Subcutaneous abdominal adipose tissue (tissue), 5 donors: ENCODE results near the gene PCLO.
A peak's percentile ranks its signal among the peaks of the same experiment; 100 is the strongest.

ENCODE experiments used
- H3K27ac ChIP-seq: one replicate; pipeline ENCODE4 v1.7.0; 2013; ENCODE audit warnings: low read depth, mild to moderate bottlenecking, inconsistent platforms, low read length, moderate library complexity
- H3K27me3 ChIP-seq, 5 donors: one replicate each; pipeline ENCODE4 v1.7.0; 2013; ENCODE audit warnings: low read length in 5 of 5, inconsistent platforms in 1 of 5; ENCODE audit not compliant: control insufficient read depth in 5 of 5, insufficient read depth in 4 of 5
- H3K36me3 ChIP-seq, 5 donors: one replicate each; pipeline ENCODE4 v1.7.0; 2013; ENCODE audit warnings: low read length in 5 of 5; ENCODE audit not compliant: control insufficient read depth in 5 of 5, insufficient read depth in 5 of 5
- H3K4me1 ChIP-seq, 5 donors: one replicate each; pipeline ENCODE4 v1.7.0; 2013; ENCODE audit warnings: low read length in 5 of 5, mild to moderate bottlenecking in 3 of 5, moderate library complexity in 1 of 5; ENCODE audit not compliant: control insufficient read depth in 5 of 5, insufficient read depth in 5 of 5
- H3K4me3 ChIP-seq, 5 donors: one replicate each; pipeline ENCODE4 v1.7.0; 2013; ENCODE audit warnings: low read length in 5 of 5, low read depth in 1 of 5
- H3K9ac ChIP-seq, 5 donors: one replicate each; pipeline ENCODE4 v1.7.0; 2013; ENCODE audit warnings: low read length in 5 of 5, mild to moderate bottlenecking in 4 of 5, moderate library complexity in 3 of 5
- H3K9me3 ChIP-seq, 5 donors: one replicate each; pipeline ENCODE4 v1.7.0; 2013; ENCODE audit warnings: low read length in 5 of 5; ENCODE audit not compliant: control insufficient read depth in 5 of 5
- donor health status: healthy.
- donor health status: healthy.
- donor health status: healthy.
- donor health status: healthy.
- donor health status: healthy.

Gene PCLO

GRCh38 chr7:83161899-83162401 is 734 bp downstream of the PCLO start:
- H3K27ac ChIP-seq, result no peak overlapping the region
- H3K4me1 ChIP-seq, result peaks cover 0 to 25% (median 16%) of the 10 kb centered on the region in 5 donors
- H3K36me3 ChIP-seq, result no peaks in the 10 kb centered on the region
- H3K9me3 ChIP-seq, result no peaks in the 10 kb centered on the region
- H3K4me3 ChIP-seq, result peak overlapping the region; percentile 55 to 88 (median 60)
- peaks cover 0 to 3% (median 0%) of the 10 kb centered on the region in 5 donors for H3K27me3 ChIP-seq
- peak overlapping the region in 1 of 5 donors; percentile 52 for H3K9ac ChIP-seq

GRCh38 chr7:83161186-83161585 is 1.5 kb downstream of the PCLO start:
- peaks cover 0 to 3% (median 0%) of the 10 kb centered on the region in 5 donors for H3K27me3 ChIP-seq
- peaks cover 0 to 25% (median 16%) of the 10 kb centered on the region in 5 donors for H3K4me1 ChIP-seq
- no peaks in the 10 kb centered on the region for H3K9me3 ChIP-seq
- no peak overlapping the region for H3K9ac ChIP-seq
- H3K27ac ChIP-seq, result no peak overlapping the region
- H3K36me3 ChIP-seq, result no peaks in the 10 kb centered on the region
- peak overlapping the region in 2 of 5 donors; percentile 60 to 88 for H3K4me3 ChIP-seq

GRCh38 chr7:83159731-83160130 is 3.0 kb downstream of the PCLO start:
- H3K4me1 ChIP-seq, result peaks cover 0 to 25% (median 16%) of the 10 kb centered on the region in 5 donors
- H3K27ac ChIP-seq, result no peak overlapping the region
- no peak overlapping the region for H3K4me3 ChIP-seq

GRCh38 chr7:83156006-83156405 is 6.7 kb downstream of the PCLO start:
- Histone ChIP-seq H3K27me3 (no peaks in the 10 kb centered on the region), H3K36me3 (peaks cover 0 to 4% (median 0%) of the 10 kb centered on the region in 5 donors), H3K27ac (no peak overlapping the region), H3K9me3 (no peaks in the 10 kb centered on the region), H3K9ac (no peak overlapping the region), H3K4me1 (peaks cover 0 to 4% (median 0%) of the 10 kb centered on the region in 5 donors), H3K4me3 (no peak overlapping the region)

More at GRCh38 chr7:83159731-83160130, 3.0 kb downstream of the PCLO start:
- Histone ChIP-seq H3K9me3 (no peaks in the 10 kb centered on the region), H3K27me3 (peaks cover 0 to 3% (median 0%) of the 10 kb centered on the region in 5 donors), H3K9ac (no peak overlapping the region), H3K36me3 (peaks cover 0 to 4% (median 0%) of the 10 kb centered on the region in 5 donors)

- Histone ChIP-seq H3K9ac (no peak overlapping the region), H3K4me3 (no peak overlapping the region), H3K27me3 (no peaks in the 10 kb centered on the region), H3K4me1 (no peaks in the 10 kb centered on the region), H3K36me3 (peaks cover 0 to 4% (median 0%) of the 10 kb centered on the region in 5 donors), H3K9me3 (no peaks in the 10 kb centered on the region), H3K27ac (no peak overlapping the region)
Measured at GRCh38 chr7:83155407-83155806, 7.3 kb downstream of the PCLO start.

GRCh38 chr7:83153419-83153818 is 9.3 kb downstream of the PCLO start:
- no peak overlapping the region for H3K4me3 ChIP-seq
- H3K4me1 ChIP-seq, result peaks cover 0 to 4% (median 0%) of the 10 kb centered on the region in 5 donors
- no peaks in the 10 kb centered on the region for H3K27me3 ChIP-seq
- no peak overlapping the region for H3K9ac ChIP-seq
- H3K27ac ChIP-seq, result no peak overlapping the region
- peaks cover 0 to 4% (median 0%) of the 10 kb centered on the region in 5 donors for H3K36me3 ChIP-seq
- H3K9me3 ChIP-seq, result no peaks in the 10 kb centered on the region

GRCh38 chr7:83150310-83150709 is 12.4 kb downstream of the PCLO start:
- Histone ChIP-seq H3K9ac (no peak overlapping the region), H3K4me1 (peaks cover 0 to 4% (median 0%) of the 10 kb centered on the region in 5 donors), H3K9me3 (no peaks in the 10 kb centered on the region), H3K27ac (no peak overlapping the region), H3K27me3 (no peaks in the 10 kb centered on the region), H3K4me3 (no peak overlapping the region), H3K36me3 (peaks cover 0 to under 1% (median 0%) of the 10 kb centered on the region in 5 donors)

- Histone ChIP-seq H3K4me3 (no peak overlapping the region), H3K27ac (no peak overlapping the region), H3K9ac (no peak overlapping the region), H3K4me1 (peaks cover 0 to 4% (median 0%) of the 10 kb centered on the region in 5 donors), H3K9me3 (no peaks in the 10 kb centered on the region), H3K27me3 (no peaks in the 10 kb centered on the region), H3K36me3 (no peaks in the 10 kb centered on the region)
Measured at GRCh38 chr7:83149466-83149865, 13.2 kb downstream of the PCLO start.

GRCh38 chr7:83148776-83149175 is 13.9 kb downstream of the PCLO start:
- H3K9me3 ChIP-seq, result no peaks in the 10 kb centered on the region
- H3K9ac ChIP-seq, result no peak overlapping the region
- no peaks in the 10 kb centered on the region for H3K27me3 ChIP-seq
- H3K4me3 ChIP-seq, result no peak overlapping the region
- H3K4me1 ChIP-seq, result peaks cover 0 to 4% (median 0%) of the 10 kb centered on the region in 5 donors
- no peaks in the 10 kb centered on the region for H3K36me3 ChIP-seq
- no peak overlapping the region for H3K27ac ChIP-seq

GRCh38 chr7:83143107-83143506 is 19.6 kb downstream of the PCLO start:
- H3K9me3 ChIP-seq, result no peaks in the 10 kb centered on the region
- H3K36me3 ChIP-seq, result no peaks in the 10 kb centered on the region

More at GRCh38 chr7:83143107-83143506, 19.6 kb downstream of the PCLO start:
- Histone ChIP-seq H3K4me3 (no peak overlapping the region), H3K27me3 (no peaks in the 10 kb centered on the region), H3K9ac (no peak overlapping the region), H3K4me1 (no peaks in the 10 kb centered on the region), H3K27ac (no peak overlapping the region)
